ENCODE data around the gene GABPB2.

GABPB2 gene

GRCh38 chr1:151166505-151166956, 96.0 kb downstream of the GABPB2 start:
- DNase-seq, result no peak

- DNase-seq, result no peak
These were observed 96.6 kb downstream of the GABPB2 start for GRCh38 chr1:151167116-151167515.

GRCh38 chr1:151171190-151171589, 100.6 kb downstream of the GABPB2 start:
- no peak for DNase-seq

All from activated CD4-positive, alpha-beta T cell treated with anti-CD3 and anti-CD28 coated beads for 48 hours (primary cell).